Retinal pigment epithelial cell (primary cell): Measurements from ENCODE around the gene ITPKA.

ENCODE experiments used
- DNase-seq: peaks from one replicate; pipeline ENCODE4 v3.0.0-alpha.2; 2010; ENCODE audit warnings: low read depth
- H3K4me3 ChIP-seq: 2 replicates; pipeline ENCODE4 v1.5.1; 2011; ENCODE audit warnings: mild to moderate bottlenecking, low read length, control low read depth, moderate library complexity
- CTCF ChIP-seq: conservative IDR thresholded peaks from 2 replicates; pipeline ENCODE4 v1.5.1; 2011; ENCODE audit warnings: low read depth, low read length, control low read depth, inconsistent platforms

ITPKA gene

GRCh38 chr15:41473418-41473817 lies 20.3 kb upstream of the ITPKA start:
- no peak for TF ChIP-seq CTCF
- no peak for DNase-seq
- H3K4me3 ChIP-seq: no peak overlapping the region

DNA sequence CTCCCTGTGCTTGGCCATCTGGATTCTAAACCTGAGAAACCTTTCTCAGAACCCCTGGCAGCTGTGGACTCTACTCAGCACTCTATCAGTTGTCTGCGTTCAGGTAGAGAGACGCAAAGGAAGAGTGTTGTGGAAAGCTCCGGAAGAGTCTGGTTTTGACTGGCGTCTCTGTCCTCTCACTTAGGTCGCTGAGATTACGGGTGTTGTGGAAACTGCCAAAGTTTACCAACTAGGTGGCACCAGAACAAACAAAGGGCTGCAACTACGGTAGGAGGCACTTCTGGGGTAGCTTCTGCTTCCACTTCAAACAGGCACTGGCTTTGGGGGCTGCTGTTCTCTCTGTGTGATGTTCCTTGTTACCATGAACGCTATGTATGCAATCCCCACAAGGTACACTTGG lies 19.2 kb upstream of the ITPKA start:
- no peak overlapping the region for H3K4me3 ChIP-seq
- no peak for TF ChIP-seq CTCF
- DNase-seq: no peak

- DNase-seq: no peak
- H3K4me3 ChIP-seq: no peak overlapping the region
- no peak for TF ChIP-seq CTCF
Observed at GRCh38 chr15:41474941-41475340, 18.7 kb upstream of the ITPKA start.

GRCh38 chr15:41476416-41477048 lies 17.1 kb upstream of the ITPKA start:
- no peak for TF ChIP-seq CTCF
- no peak for DNase-seq
- H3K4me3 ChIP-seq: no peak overlapping the region

GRCh38 chr15:41480396-41481140 lies 13.1 kb upstream of the ITPKA start:
- DNase-seq: no peak
- no peak for TF ChIP-seq CTCF
- no peak overlapping the region for H3K4me3 ChIP-seq

DNA sequence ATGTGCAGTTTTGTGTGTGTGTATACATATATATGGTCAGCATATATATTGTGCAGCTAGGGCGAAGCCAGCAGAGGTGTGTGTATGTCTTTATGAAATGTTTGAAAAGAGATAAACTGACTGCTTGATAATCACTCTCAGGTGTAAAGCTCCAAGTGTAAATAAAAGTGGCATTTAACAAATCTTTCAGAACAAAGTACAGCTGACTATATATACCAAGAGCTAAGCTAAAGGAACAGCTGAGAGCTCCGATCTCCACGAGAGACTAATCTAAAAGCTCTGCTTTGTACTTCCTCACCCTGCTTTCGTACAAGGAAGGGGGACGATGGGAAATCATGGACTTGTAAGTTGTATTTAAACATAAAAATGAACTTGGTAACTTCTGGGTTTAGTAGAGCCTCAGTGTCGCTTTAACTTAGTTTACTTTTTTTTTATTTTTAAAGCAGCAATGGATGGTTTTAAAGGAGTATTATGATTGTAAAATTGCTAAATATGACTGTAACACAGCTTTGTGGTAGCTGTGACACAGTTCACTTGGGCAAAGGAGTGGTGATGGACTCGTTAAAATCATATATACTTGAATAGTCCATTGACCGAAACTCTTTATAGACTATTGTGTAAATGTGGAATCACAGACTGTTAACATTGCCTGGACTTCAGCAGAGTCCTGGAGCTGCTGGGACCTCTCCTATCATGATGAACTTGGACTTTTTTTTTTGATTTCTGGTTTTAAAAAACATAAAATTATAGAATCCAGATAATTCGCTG lies 11.4 kb upstream of the ITPKA start:
- no peak overlapping the region for H3K4me3 ChIP-seq
- TF ChIP-seq CTCF: no peak
- DNase-seq: no peak
